Psoas muscle (tissue), 8 donors: ENCODE results near the gene BCORL1. TPM values are rescaled to one million over a fixed set of nuclear protein-coding genes. Genes with fewer than 3 reads are reported as not detected.
A peak's percentile ranks its signal among the peaks of the same experiment; 100 is the strongest.

Source experiments
- ATAC-seq, 4 donors: fragments of 200-7000 bp; cut with Tn5 transposase; one replicate each; pipeline ENCODE4 v1.9.1; 2020; ENCODE audit warnings: moderate library complexity in 3 of 4, mild to moderate bottlenecking in 2 of 4
- DNase-seq, 2 donors: peaks; one replicate each; pipeline ENCODE4 v3.0.0-alpha.2; 2020
- H3K27ac ChIP-seq: fragments of 200-600 bp; one replicate; pipeline ENCODE4 v1.8.0; 2022
- H3K27me3 ChIP-seq, 3 donors: fragments of 200-600 bp in 1 of 3; one replicate each; pipeline versions ENCODE4 v1.6.1 to v1.8.0; 2013 to 2022; ENCODE audit warnings: low read length in 2 of 3, mild to moderate bottlenecking in 2 of 3, moderate library complexity in 1 of 3; ENCODE audit not compliant: insufficient read depth in 3 of 3
- H3K36me3 ChIP-seq, 2 donors: fragments of 200-600 bp in 1 of 2; one replicate each; pipeline versions ENCODE4 v1.6.1 to v1.8.0; 2013 to 2022; ENCODE audit warnings: low read depth in 1 of 2, mild to moderate bottlenecking in 1 of 2, moderate library complexity in 1 of 2; ENCODE audit not compliant: insufficient read depth in 1 of 2
- H3K4me1 ChIP-seq: fragments of 200-600 bp; one replicate; pipeline ENCODE4 v1.8.0; 2022
- H3K4me3 ChIP-seq: fragments of 200-600 bp; one replicate; pipeline ENCODE4 v1.8.0; 2022; ENCODE audit warnings: mild to moderate bottlenecking
- H3K9me3 ChIP-seq: fragments of 200-600 bp; one replicate; pipeline ENCODE4 v1.8.0; 2022
- CTCF ChIP-seq: fragments of 200-600 bp; IDR thresholded peaks from one replicate; pipeline ENCODE4 v1.8.0; 2022; ENCODE audit warnings: antibody characterized with exemption
- WGBS, 3 donors: extraction: QIAGEN DNeasy Blood & Tissue Kit; methylation state at CpG; one replicate each; pipeline versions ENCODE4 v1.1.6 to v1.1.7; 2013; 5-methylcytosine and 5-hydroxymethylcytosine counted together
- intact Hi-C, 2 donors: fragments of 100-400 bp; cut with DNase I; formaldehyde crosslinking; loops; one replicate each; pipeline versions ENCODE4 v1.11.0 to v1.14.2; 2022
- polyA plus RNA-seq, 3 donors: library from polyadenylated mRNA; stranded (reverse); fragments of 200-250 nt; gene quantifications; one replicate each; pipeline ENCODE4 v1.2.3, GENCODE V29; 2013
- total RNA-seq, 4 donors: library from RNA; stranded (reverse); fragmentation: NEBNext Ultra II Directional in 2 of 4; extraction: Animal tissue kit (Norgen Biotek cat#: 25700) in 2 of 4; gene quantifications; one replicate each; pipeline versions ENCODE4 v1.2.1 to v1.2.4, GENCODE V29; 2021 to 2023
- donor health status: healthy with polysubstance abuse.
- donor health status: DM: no; HTN: no; CAD: no; lungs with moderate emphysema.
- donor health status: Bipolar disorder and iron deficiency.
- donor health status: healthy.
- donor health status: DM: yes; HTN: yes; CAD: no.
- donor health status: DM: no; HTN: no; CAD: no.
- donor health status: DM: no; HTN: no; CAD: no.
- donor health status: DM: yes; HTN: yes; CAD: no.

The BCORL1 gene
- total and polyA plus RNA-seq, 7 donors, result 0.96 to 6.2 (median 4.5) TPM

- Histone ChIP-seq H3K27ac (no peak overlapping the region), H3K36me3 (no peaks in the 10 kb centered on the region), H3K4me3 (no peak overlapping the region), H3K9me3 (no peaks in the 10 kb centered on the region), H3K27me3 (no peaks in the 10 kb centered on the region), H3K4me1 (no peaks in the 10 kb centered on the region)
- DNase-seq, result peak in 1 of 2 donors; percentile 12
- WGBS, 3 donors, result 76 to 92% (median 90%) methylated on average over 6 of the region's 6 CpGs
- intact Hi-C loops, result loop anchor here in 1 of 2 donors (5.0 kb wide), 1 partner anchor 77 kb away; the partner anchor contains the start of gene RAB33A
- TF ChIP-seq CTCF, result no peak
- ATAC-seq, result no peak
These were observed 113.0 kb downstream of the BCORL1 start for GRCh38 chrX:130095249-130096030.

GRCh38 chrX:130097507-130098209, 115.2 kb downstream of the BCORL1 start:
- ATAC-seq (no peak), DNase-seq (peak in 1 of 2 donors; percentile 38)
- H3K36me3 ChIP-seq, result no peaks in the 10 kb centered on the region
- H3K4me3 ChIP-seq, result no peak overlapping the region
- no peaks in the 10 kb centered on the region for H3K4me1 ChIP-seq
- no peaks in the 10 kb centered on the region for H3K9me3 ChIP-seq
- TF ChIP-seq CTCF, result no peak
- intact Hi-C loops, result loop anchor here in 1 of 2 donors (5.0 kb wide), 1 partner anchor 75 kb away; the partner anchor contains the start of gene RAB33A
- H3K27me3 ChIP-seq, result peaks cover 0 to 3% (median 0%) of the 10 kb centered on the region in 3 donors
- no peak overlapping the region for H3K27ac ChIP-seq
- 64 to 66% (median 65%) methylated on average over 7 to 14 of the region's 14 CpGs for WGBS, 3 donors

GRCh38 chrX:130098210-130098552, 115.7 kb downstream of the BCORL1 start:
- H3K4me1 ChIP-seq, result no peaks in the 10 kb centered on the region
- no peaks in the 10 kb centered on the region for H3K9me3 ChIP-seq
- 59 to 80% (median 68%) methylated on average over 5 of the region's 5 CpGs for WGBS, 3 donors
- no peak for DNase-seq
- no peak overlapping the region for H3K27ac ChIP-seq
- no peak for TF ChIP-seq CTCF
- no peak for ATAC-seq
- H3K36me3 ChIP-seq, result no peaks in the 10 kb centered on the region
- intact Hi-C loops, result loop anchor here in 1 of 2 donors (5.0 kb wide), 1 partner anchor 74 kb away; the partner anchor contains the start of gene RAB33A
- H3K27me3 ChIP-seq, result peaks cover 0 to 3% (median 0%) of the 10 kb centered on the region in 3 donors
- H3K4me3 ChIP-seq, result no peak overlapping the region

GRCh38 chrX:130100180-130100579, 117.7 kb downstream of the BCORL1 start:
- TF ChIP-seq CTCF, result no peak
- DNase-seq (peak; percentile 79 to 85), ATAC-seq (peak; percentile 42 to 78 (median 72))
- 17 to 38% (median 26%) methylated on average over 5 of the region's 5 CpGs for WGBS, 3 donors
- Histone ChIP-seq H3K4me1 (no peaks in the 10 kb centered on the region), H3K9me3 (no peaks in the 10 kb centered on the region), H3K27me3 (peaks cover 0 to 6% (median 0%) of the 10 kb centered on the region in 3 donors), H3K4me3 (no peak overlapping the region), H3K27ac (no peak overlapping the region), H3K36me3 (no peaks in the 10 kb centered on the region)
- intact Hi-C loops, result no loop called here
